GM15510 (cell line): ENCODE measurements around the gene TRMT10A.

Experiments used
- POLR2A ChIP-seq: IDR thresholded peaks from 3 replicates; pipeline ENCODE4 v1.6.1; 2011; ENCODE audit warnings: borderline replicate concordance; ENCODE audit not compliant: insufficient read length; ENCODE audit errors: extremely low read depth

Gene TRMT10A

DNA sequence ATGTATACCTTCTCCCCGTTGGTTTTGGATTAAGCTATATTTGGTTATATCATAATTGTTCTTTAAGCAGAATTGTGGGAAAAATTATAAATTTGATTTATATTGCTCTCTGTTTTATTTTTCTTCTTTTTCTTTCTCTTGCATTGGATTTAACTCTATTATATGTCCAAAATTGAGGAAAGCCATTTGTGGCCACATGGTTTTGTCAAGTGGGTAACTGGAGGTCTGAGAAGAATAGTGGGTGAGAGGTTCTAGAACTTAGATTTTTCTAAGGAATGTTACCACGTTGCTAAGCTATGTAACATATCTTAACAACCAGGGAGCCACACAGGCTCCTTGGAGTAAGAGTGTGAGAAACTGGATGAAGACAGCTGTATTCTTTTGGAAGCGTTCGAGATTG is 53.1 kb downstream of the TRMT10A start, which contains the start of gene C4orf17:
C4orf17 (plus strand) TSS at position 301 of the 400 bp plus-strand sequence. CDS start 2,061 bp downstream, outside the sequence.
- TF ChIP-seq POLR2A: no peak

- TF ChIP-seq POLR2A: no peak
These were observed 56.1 kb downstream of the TRMT10A start for GRCh38 chr4:99507762-99508161.

GRCh38 chr4:99507349-99507748 is 56.5 kb downstream of the TRMT10A start:
- no peak for TF ChIP-seq POLR2A

GRCh38 chr4:99506781-99507180 is 57.1 kb downstream of the TRMT10A start:
- no peak for TF ChIP-seq POLR2A

DNA sequence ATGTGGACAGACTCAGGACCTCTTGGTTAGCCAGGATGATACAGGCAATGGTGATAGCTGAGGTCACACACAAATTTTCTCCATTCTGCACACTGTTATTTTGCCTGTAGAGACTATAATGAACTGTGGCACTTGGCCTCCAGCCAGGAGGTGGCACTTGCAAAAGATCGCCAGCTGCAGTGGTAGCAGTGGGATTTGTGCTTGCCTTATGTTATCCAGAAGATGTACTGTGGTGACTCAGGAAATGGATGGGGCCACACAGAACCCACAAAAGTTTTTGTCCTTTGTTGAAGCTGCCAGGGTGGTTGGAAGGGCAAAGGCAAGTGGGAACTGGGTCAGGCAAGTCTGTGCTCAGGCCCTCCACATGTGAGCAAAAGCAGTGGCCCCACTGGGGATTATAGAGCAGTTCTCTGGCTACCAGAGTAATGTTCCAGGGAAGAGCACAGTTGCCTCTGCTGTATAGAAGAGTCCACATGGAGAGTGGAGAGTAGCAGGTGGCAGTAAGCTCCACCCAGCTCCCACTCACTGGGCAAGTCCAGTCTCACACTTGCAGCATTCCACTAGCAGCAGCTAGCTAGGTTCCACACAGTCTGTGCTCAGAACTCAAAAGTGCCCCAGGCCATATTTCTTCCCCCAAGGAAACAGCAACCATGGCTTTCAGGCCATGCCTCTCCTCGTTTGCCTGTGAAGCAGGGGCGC is 58.9 kb downstream of the TRMT10A start:
- no peak for TF ChIP-seq POLR2A
